Right hindlimb (tissue), 1 donor: ENCODE measurements around the gene BRPF3.
"Not testable (repeated sequence)": the region's sequence is repeated elsewhere in the genome, so short reads cannot be mapped to it uniquely, and the experiment has no call there.

Experiments
- DNase-seq: peaks from one replicate; pipeline ENCODE4 v3.0.0-alpha.2; 2018

Gene BRPF3

DNA sequence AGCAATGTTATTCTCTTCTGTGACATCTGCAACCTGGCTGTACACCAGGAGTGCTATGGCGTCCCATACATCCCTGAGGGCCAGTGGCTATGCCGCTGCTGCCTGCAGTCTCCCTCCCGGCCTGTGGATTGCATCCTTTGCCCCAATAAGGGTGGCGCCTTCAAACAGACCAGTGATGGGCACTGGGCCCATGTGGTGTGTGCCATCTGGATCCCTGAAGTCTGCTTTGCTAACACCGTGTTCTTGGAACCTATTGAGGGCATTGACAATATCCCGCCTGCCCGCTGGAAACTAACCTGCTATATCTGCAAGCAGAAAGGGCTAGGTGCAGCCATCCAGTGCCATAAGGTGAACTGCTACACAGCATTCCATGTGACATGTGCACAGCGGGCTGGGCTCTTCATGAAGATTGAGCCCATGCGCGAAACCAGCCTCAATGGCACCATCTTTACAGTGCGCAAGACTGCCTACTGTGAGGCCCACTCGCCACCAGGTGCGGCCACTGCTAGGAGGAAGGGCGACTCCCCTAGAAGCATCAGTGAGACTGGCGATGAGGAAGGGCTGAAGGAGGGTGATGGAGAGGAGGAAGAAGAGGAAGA, 4.6 kb downstream of the BRPF3 start:
- DNase-seq, result no peak

DNA sequence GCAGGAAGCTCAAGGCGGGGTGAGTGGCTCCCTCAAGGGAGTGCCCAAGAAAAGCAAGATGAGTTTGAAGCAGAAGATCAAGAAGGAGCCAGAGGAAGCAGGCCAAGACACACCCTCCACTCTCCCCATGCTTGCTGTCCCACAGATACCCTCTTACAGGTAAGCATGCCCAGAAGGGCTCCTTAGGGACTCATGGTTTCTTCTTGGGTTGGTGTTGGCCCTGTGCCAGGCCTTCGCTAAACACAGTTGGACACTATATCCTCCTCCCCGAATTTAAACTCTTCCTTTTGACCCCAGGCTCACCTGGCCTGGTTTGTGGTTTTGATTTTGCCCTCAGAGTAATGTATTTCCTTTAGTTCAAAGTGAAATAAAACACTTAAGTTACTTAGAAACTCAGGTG, 5.1 kb downstream of the BRPF3 start:
- no peak for DNase-seq

DNA sequence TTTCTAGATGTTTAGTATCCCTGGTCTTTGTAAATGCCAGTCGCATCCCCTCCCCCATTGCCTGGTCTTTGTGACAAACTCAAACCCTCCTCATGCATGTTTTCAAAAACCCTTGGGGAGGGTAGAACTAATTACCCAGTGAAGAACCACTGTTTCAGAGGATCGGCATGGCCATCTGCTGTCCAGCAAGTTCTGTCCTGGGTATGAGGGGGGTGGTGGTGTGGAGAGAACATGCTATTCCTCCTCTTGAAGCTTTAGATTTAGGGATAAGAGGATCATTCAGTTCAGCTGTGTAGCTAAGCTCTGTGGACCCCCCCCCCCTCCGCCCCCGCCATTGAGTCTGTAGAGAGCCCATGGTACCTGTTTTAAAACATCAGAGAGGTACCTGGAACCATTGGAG, 5.6 kb downstream of the BRPF3 start:
- no peak for DNase-seq

DNA sequence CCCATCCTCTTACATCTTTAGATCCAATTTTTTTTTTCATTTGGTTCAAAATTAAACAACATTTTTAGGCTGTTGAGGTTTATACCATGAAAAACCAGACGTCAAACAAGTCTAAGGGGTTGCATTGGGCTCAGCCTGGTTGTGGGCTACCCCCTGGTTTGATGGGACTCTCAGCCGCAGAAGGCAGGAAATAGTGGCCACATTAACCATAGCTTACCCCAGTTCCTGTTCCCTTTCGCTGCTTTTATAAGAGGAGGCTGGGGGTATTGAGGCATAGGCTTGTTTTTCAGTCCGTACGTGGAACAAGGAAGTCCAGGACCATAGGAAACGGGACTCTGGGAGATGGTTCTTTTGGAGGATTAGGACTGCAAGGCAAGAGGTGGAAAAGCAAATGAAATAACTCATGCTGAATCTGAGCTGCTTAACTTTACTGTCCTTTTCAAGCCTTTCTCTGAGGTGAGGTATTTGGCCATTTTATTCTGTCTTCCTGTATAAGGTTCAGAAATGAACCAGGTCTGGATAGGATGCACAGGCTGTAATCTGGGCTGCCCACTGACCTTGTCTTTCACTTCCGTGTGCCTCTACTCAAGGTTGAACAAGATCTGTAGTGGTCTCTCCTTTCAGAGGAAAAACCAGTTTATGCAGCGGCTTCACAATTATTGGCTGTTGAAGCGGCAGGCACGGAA, 7.7 kb downstream of the BRPF3 start:
- DNase-seq, result no peak

DNA sequence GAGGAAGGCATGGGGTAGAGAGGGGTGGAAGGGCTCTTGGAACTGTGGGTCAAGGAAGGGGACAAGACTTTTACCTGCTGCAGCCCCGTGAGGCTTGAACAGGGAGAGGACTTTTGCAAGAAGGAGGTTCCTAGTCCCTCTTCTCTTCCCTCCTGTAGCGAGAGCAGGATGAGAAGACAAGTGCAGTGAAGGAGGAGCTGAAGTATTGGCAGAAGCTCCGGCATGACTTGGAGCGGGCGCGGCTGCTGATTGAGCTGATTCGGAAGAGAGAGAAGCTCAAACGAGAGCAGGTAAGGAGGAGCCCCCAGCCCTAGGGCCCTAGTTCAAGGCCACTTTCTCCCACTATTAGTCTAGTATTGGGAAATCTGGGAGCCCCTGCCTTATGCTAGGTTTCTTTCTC, 10.6 kb downstream of the BRPF3 start:
- no peak for DNase-seq

DNA sequence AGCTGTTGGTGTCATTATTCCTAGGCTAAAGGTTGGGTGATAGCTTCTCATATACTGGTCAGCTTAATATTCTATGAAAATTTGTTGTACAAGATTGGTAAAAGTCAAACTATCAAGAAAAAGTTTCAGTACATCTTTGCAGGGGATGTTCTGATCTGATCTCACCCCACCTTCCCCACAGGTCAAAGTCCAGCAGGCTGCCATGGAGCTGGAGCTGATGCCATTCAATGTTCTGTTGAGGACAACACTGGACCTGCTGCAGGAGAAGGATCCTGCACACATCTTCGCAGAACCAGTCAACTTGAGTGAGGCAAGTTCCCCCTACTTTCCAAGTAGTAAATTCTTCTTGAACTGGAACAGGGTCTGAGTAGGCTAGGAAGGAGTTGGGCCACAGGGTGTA, 13.1 kb downstream of the BRPF3 start:
- DNase-seq, result no peak

DNA sequence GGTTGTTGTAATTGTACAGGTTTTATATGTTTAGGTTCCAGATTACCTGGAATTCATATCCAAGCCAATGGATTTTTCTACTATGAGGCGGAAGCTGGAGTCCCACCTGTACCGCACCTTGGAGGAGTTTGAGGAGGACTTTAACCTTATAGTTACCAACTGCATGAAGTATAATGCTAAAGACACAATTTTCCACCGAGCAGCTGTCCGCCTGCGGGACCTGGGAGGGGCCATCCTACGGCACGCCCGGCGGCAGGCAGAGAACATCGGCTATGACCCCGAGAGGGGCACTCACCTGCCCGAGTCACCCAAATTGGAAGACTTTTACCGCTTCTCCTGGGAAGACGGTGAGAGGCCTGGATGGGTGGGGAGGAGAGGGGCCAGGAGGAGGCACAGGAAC, 13.6 kb downstream of the BRPF3 start:
- no peak for DNase-seq

DNA sequence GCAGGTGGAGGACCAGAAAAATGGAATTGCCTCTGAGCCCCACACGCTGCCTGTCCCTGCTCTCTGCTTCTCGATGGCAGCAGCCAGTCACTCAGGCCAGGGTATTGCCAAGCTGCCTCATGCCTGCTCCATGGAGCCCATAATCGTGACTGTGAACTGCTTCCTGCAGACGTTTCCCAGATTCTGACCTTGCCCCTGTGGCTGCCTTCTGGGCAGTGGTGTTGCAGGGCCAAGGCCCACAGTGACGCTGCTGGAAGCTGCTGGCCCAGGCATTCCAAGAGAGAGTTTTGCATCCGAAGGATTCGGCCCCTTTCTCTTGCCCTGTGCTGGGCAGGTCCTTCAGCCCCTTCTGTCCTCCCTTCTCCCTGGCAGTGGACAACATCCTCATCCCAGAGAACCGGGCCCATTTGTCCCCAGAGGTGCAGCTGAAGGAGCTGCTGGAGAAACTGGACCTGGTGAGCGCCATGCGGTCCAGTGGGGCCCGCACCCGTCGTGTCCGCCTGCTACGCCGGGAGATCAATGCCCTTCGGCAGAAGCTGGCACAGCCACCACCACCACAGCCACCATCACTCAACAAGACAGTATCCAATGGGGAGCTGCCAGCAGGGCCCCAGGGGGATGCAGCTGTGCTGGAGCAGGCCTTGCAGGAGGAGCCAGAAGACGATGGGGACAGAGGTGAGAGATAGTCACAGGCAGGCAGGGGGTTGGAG, 14.5 kb downstream of the BRPF3 start:
- no peak for DNase-seq

DNA sequence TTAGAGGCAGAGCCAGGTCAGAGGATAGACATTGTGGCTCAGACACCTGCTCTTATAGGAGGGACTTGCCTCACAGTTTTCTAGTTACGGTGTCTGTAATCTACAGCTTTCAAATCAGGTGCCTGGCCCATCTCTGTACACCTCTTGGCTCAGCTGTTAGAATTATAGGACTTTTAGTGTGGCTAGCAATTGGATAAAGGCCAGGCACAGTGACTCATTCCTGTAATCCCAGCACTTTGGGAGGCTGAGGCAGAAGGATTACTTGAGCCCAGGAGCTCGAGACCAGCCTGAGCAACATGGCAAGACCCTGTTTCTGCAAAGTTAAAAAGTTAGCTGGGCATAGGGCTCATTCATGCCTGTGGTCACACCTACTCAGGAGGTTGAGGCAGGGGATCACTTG, 20.0 kb downstream of the BRPF3 start:
- no peak for DNase-seq

DNA sequence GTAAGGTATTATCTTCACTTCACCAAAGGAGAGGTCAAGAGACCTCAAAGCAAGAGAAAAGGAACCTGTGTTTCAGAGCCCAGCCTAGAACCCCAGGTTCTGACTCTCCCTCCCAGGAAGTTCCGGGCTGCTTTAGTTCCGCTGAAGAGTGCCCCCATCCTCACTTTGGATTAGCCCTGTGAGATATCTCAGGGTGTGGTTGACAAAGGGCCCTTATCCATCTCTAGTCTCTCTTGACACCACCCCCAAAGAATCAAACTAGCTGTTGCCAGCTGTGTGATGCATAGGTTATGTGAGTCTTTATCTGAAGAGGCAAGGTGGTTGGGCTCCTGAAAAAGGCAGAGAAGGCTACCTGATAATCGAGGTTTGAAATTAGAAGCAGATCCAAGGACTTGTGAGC, 20.6 kb downstream of the BRPF3 start:
- no peak for DNase-seq

DNA sequence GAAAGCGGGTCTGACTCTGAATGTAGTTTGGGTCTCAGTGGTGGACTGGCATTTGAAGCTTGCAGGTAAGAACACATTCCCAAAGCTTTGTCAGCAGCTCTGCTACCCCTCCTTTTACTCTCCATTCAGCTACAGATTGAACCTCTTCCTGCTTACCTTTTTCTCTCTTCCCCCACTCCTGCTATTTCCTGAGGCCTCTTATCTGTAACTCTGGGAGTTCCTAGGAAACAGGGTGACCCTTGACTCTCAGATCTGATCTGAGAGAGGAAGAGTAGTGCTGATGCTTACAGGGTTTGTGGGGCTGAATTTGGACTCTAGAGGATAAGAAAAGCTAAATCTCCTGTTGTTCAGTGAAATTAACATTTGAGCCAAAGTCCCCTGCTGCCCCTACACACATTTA, 21.4 kb downstream of the BRPF3 start:
- no peak for DNase-seq

DNA sequence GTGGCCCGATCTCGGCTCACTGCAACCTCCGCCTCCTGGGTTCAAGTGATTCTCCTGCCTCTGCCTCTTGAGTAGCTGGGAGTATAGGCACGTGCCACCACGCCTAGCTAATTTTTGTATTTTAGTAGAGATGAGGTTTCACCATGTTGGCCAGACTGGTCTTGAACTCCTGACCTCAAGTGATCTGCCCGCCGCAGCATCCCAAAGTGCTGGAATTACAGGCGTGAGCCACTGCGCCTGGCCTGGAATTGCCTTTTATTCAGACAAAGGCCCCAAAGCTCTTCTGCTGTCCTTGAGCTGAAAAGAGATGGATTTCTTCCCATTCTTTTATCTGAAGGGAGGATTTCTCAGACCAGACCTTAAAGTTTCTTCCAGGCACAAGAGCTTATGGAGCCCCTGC, 22.0 kb downstream of the BRPF3 start:
- not testable (repeated sequence) for DNase-seq

DNA sequence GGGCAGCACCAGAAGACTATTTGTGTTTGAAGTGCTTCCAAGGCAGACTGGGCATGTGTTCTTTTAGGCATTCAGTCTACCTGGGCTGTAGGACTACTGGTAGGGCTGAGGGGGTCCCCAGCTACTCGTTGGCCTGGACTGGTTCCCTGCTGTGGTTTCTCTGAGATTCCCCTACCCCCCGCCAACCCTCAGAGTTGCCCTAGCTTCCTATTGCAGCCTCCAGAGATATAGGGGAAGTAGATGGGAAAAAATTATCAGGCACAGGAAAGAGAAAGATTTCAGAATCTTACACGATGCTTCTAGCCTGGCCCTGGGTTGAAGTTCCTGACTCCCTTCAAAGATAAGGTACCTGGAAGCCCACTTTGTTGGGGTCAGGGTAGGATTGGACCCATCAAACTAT, 22.5 kb downstream of the BRPF3 start:
- DNase-seq, result no peak

DNA sequence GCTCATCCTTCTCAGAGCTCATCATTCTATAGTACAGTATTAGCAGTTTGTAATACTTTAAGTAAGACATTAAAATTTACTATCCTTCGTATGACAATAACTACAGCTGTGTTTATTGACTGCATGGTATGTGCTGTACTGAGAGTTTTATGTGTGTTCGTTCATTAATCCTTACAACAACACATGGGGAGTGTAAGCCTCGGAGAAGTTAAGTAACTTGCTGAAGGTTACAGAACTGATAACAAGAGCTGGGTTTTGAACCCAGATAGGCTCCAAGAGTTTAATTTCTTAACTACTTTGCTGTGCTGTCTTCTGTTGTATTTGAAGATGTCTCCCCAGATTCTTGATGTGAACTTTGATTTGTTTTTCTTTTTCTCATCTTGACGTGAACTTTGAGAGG, 23.7 kb downstream of the BRPF3 start:
- DNase-seq, result no peak

DNA sequence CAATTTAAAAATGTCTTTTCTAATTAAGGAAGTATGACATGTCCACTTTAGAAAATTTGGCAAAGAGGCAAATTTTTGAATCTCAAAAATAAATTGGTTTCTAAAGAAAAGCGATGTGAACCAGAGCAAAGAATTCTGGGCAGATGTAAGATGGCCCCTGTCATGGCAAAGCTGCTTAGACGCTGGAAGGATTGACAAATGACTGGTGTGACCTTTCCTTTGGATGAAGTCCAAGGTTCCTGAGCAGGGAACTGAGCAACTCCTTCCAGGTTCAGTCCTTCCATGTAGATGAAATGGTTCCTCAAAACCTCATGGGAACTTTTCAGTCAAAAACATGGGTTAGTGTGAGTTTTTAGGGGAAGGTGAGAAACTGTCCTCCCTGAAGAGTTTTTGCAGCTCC, 25.1 kb downstream of the BRPF3 start:
- DNase-seq, result no peak

DNA sequence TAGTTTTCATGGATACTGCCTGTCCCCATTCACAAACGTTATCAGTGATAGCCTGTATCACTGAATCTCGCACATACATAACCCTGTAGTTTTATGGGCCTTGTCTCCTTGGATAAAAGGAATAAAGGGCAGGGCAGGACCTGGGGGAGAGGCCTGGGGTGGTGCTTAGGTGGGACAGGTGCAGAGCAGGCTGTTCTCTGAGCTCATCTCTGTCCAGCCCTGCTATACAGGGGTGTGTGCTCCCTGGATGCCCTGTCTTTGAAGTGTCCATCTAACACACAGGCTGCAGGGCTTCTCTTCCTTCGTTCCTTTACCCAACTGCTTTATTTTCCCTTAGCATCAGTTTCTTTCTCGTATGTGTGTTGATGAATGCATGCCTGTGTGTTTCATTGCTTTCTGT, 26.4 kb downstream of the BRPF3 start:
- DNase-seq, result no peak

DNA sequence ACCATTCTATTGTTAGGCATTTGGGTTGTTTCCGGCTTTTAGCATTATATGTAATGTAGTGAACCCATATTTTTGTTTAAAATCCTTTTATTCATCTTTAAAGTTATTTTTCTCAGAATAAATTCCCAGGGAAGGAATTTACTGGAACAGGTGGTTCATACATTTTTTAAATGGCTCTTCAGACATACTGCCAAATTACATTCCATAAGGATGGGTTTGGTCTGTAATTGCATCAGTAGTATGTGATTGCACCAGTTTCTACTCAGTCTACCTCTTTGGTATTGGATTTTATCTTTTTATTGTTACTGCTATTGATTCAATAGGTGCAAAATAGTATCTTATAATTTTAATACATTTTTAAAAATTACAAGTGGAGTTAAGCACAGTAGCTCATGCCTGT, 27.2 kb downstream of the BRPF3 start:
- no peak for DNase-seq

DNA sequence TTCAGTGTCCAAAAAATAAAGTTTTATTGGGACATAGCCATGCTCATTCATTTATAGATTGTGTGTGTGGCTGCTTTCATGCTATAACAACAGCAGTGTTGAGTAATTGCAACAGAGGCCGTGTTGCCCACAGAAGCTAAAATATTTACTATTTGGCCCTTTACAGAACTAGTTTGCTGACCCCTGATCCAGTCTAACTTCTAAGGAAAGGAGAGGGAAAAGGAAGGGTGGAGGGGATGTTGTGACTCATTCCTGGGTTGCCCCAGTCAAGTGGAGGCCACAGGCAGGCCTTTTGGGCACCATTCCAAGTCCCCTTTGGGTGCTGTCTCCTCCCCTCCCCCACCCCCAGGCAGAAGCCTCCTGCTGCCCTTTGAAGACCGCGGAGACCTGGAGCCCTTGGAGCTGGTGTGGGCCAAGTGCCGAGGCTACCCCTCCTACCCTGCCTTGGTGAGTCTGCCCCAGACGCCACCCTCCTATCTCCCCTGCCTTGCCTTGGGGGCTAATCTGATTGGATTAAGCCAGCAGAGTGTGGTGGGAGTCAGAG, 28.4 kb downstream of the BRPF3 start:
- DNase-seq, result no peak

DNA sequence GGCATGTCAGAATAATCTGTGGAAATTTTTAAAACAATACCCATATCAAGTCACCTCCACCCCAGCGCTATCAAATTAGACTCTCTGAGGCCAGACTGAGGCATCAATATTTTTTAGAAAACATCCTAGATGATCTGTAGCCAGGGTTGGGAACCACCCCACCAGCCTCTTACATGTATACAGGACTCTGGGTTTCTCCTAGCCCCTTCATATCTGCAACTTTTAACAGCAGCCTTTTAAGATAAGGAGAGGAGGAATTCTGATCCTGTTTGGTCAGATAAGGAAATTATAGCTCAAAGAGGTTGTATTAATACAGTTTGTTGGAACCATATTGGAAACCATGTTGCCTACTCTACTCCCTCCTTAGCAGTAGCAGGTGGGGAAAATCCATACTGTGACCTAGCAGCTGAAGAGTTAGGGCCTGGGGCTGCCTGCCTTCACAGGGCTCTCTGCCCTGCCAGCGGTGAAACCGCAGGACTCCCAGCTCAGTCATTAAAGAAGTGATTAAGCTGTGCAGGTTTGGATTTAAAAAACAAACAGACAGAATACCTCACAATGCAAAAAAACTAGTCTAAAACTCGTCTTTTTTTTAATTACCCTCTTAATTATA, 30.0 kb downstream of the BRPF3 start:
- DNase-seq, result no peak

DNA sequence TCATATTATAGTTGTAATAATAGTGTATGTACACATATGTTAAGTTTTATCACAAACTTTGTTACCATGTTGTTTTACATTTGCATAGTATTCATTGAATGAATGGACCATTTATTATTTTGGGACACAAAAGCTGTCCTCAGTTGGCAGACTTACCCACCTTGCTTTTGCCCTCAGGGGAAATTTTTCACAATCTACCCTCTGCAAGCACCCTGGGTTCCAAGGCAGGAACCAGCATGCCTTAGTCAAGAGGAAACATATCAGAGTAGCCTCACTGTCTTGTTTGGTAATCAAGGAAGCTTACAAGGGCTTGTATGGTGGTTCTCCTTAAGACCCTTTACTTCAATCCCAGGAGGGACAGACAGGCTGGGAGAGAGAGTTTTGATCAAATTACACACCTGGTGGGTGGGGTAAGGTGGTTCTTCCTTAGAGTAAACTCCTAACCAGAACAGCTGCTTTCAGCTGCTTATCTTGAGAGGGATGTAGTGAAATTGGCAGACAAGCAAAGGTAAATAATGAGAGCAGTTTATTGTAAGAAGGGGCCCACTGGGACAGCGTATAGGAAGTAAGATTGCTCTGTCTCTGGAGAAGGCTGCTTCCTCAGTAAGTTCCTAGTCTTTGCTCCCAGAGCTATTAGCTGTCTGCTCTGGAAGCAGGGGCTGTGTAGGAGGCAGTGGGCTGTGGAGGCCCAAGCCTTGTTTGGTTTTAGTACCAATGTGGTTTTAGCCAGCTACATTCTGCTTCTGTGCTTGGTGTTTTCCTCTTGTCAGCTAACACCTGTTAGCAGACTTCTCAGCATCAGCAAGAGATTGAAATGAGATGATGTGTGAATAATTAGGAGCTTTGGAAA, 31.1 kb downstream of the BRPF3 start:
- DNase-seq, result no peak

DNA sequence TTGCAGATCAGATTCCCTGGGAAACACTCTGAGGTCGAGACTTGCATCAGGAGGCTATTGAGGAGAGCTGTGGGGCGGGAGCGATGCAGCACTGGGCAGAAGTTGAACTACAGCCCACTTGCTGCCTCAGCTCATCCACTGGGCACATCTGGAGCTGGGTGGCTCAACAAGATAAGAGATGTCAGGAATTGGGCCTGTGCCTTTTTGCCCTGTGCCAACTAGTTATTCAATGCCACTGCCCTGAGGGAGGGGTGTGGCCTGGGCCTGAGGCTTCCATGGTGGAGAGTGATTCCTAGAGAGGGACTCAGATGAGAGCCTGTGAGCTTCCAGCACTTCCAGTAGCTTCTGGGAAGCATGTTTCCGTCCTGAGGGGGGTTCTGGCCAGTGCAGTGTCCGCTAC, 32.7 kb downstream of the BRPF3 start:
- no peak for DNase-seq

DNA sequence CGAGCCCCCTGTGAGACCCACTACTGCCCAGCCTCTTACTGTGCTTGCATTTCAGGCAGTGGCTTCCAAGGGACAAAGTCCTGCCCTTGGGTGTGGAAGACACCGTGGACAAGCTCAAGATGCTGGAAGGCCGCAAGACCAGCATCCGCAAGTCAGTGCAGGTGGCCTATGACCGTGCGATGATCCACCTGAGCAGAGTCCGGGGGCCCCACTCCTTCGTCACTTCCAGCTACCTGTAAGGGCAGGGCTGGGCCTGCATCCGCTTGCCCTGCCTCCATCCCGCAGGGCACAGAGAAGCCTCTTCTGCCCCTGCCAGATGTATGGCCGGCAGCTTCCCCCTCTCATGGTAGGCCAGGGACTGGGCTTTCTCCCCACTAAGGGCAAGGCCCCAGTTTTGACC, 33.8 kb downstream of the BRPF3 start:
- no peak for DNase-seq

DNA sequence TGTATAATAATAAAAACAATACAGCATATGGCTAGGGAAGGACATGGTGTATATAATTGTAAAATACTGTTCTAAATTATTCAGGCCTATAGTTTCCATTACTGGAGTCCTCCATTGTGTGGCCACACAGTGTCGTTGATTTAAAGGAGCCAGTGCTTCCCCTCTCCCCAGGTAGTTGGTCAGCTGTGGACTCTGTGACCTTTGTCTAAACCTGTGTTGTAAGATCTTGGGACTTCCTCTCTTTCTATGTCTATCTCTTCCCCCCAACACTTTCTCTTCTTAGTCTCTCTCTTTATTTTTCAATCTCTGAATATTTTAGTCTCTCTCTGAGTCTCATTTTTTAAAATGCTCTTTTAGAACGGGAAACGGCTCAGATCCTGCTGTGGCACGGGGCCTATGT, 35.6 kb downstream of the BRPF3 start:
- no peak for DNase-seq
